ENCODE results near the gene SCUBE1.

SCUBE1 gene

DNA sequence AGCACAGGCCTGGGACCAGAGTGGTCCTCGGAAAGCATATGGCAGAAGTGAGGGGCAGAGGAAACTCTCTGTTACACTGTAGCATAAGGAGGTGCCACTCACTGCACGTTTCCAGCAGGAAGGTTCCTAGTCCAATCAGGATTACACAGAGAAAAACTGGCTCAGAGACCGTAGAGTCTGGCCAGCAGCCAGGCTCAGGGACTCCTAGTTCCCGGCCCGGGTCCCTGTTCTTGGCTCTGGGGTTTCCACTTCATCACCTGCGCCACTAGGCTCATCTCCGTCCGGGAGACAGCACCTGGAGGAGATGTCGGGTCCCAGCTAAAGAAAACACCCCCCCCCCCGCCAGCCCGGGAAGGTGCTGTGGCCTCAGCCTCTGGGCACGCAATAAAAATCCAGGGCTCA, 157.3 kb downstream of the SCUBE1 start:
- peak; percentile 14 for FAIRE-seq
- DNase-seq (ENCODE audit: insufficient read length, low spot score) = no peak

DNA sequence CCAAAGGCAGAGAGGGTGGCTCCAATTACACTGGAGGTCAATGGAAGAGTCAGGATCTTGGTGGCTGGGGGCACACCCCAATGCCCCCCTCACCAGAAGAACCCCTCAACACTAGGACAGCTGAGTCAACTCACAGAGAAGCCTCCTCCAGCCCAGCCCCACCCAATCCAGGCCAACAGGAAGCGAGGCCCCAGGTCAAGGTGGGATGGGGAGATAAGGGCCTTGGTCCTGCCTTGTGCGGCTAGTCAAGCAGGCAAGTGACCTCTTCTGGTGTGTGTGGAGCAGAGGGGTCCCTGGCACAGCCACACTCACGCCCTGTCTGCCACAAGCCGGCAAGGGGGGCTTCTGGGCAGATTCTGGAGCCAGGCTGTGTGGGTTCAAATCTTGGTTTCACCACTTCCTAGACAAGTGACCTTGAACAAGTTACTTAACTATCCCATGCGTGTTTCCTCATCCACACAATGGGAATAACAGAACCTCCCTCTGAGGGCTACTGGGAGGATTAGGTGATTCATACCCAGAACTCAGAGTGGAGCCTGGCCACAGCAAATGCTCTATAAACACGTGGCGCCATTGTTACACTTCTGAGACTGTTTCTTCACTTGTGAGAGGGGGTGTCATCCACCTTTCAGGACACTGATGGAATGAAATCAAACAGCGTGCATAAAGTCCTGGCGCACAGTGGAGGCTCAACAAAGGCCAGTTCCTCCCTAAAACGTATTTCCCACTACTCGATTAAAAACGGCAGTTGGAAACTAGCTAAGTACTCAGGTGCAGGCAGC, 159.5 kb downstream of the SCUBE1 start:
- FAIRE-seq = no peak
- no peak for DNase-seq (ENCODE audit: insufficient read length, low spot score)

- DNase-seq (ENCODE audit: insufficient read length, low spot score) (no peak), FAIRE-seq (no peak)
Observed at GRCh38 chr22:43182726-43183125, 160.4 kb downstream of the SCUBE1 start.

- no peak for FAIRE-seq
Observed at GRCh38 chr22:43182118-43182517, 161.1 kb downstream of the SCUBE1 start.

DNA sequence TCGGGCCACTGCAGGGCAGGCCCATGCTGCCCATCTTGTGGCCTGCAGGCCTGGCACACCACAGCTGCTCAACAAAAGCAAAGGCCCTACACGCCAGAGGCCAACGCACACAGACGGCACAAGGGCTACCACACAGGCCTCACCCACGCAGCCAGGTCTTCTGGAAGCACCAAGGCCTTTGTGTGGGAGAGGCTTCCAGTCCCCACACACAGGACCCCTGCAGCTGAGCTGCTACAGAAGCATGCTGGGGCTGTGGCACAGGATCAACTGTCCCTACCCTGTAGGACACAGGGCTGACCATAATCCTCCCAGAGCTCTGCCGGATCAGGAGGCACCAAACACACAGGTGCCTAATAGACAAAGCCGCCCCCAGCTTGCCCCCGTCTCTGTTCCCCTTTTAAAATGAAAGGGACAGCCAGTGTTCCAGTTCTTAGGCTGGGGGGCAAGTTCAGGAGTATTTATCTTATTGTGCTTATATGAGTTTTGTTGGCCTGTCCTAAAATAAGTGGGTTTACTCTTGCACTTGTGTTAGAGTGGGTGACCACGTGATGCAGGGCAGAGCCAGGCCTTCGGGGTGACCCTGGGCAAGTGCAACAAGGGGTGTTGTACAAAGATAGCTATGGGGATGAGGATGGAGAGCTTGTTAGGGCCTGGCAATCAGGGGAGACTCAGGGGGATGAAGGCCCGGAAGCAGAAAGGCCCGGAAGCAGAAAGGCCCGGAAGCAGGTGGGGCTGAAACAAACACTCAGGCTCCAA, 161.7 kb downstream of the SCUBE1 start:
- no peak for DNase-seq (ENCODE audit: insufficient read length, low spot score)
- no peak for FAIRE-seq

More at GRCh38 chr22:43182118-43182517, 161.1 kb downstream of the SCUBE1 start:
- no peak for DNase-seq (ENCODE audit: insufficient read length, low spot score)

- DNase-seq (ENCODE audit: insufficient read length, low spot score) = no peak
- FAIRE-seq = no peak
Observed at GRCh38 chr22:43180670-43181069, 162.5 kb downstream of the SCUBE1 start.

- no peak for FAIRE-seq
- DNase-seq (ENCODE audit: insufficient read length, low spot score) = no peak
Observed at GRCh38 chr22:43179911-43180195, 163.3 kb downstream of the SCUBE1 start.

DNA sequence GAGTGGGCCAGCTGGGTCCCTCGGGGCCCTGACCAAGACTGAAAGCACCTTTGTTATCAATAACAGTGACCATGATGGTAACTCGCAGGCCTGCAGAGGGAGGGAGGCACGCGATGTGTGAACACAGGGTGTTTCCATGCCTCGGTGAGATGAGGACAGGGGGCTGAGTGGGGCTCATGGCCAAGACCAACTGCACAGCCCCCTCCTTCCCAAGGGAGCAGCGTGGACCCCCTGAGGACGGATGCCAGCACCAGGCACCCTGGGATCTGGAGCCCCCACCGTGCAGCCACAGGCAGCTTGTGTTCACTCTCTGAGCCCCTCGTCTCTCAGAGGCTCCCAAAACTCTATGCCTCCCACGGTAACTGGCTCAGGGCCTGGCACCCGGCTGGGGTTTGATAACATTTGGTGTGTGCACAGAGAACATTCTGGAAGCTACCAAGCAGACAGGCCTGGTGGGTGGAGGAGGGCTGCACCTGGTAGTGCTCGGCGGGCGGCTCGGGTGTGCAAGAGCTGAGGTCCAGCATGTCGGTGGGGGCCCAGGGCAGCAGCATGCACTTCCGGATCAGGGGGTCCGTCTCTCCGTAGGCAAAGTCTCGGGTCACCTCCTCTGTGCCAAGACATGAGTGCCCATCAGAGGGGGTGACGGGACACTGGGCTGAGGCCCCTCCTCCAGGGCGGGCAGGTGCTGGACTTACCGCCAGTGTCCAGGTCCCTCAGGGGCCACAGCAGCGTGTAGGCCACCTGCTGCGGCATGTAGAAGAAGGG, 163.8 kb downstream of the SCUBE1 start:
- FAIRE-seq (no peak), DNase-seq (ENCODE audit: insufficient read length, low spot score) (no peak)

- no peak for DNase-seq (ENCODE audit: insufficient read length, low spot score)
- FAIRE-seq = no peak
Observed at GRCh38 chr22:43177479-43177878, 165.7 kb downstream of the SCUBE1 start.

- FAIRE-seq = no peak
- DNase-seq (ENCODE audit: insufficient read length, low spot score) = no peak
Observed at GRCh38 chr22:43176090-43176489, 167.1 kb downstream of the SCUBE1 start.

DNA sequence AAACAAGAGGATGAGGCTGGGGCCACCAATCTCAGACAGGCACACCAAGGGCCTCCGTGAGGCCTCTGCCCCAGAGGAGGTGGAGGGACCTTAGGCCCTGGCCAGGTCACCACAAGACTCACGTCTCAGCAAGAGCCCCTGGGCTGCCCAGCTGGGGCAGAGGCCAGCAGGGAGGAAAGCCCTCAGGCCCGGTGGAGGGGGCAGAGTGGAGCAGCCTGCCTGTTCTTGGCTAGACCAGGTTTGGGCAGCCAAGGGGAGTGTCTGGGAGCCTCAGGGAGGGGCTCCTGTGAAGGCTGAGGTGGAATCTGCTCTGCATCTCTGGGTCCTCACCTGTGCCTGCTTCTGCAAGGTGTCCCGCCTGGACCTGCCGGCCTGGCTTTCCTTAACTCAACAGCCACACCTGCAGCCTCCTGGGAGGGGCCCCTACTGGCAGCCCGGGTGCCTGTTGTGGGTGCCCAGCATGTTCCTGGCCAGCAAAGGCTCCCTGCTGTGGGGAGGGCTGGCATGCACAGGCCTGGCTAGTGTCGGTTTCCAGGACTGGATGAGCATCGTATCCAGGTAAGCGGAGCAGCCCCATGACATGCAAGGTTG, 168.1 kb downstream of the SCUBE1 start:
- DNase-seq (ENCODE audit: insufficient read length, low spot score) (no peak), FAIRE-seq (no peak)

GRCh38 chr22:43173976-43174720, 169.0 kb downstream of the SCUBE1 start:
- FAIRE-seq = no peak
- DNase-seq (ENCODE audit: insufficient read length, low spot score) = no peak

- DNase-seq (ENCODE audit: insufficient read length, low spot score) = no peak
- FAIRE-seq = no peak
Observed at GRCh38 chr22:43173566-43173965, 169.6 kb downstream of the SCUBE1 start.

DNA sequence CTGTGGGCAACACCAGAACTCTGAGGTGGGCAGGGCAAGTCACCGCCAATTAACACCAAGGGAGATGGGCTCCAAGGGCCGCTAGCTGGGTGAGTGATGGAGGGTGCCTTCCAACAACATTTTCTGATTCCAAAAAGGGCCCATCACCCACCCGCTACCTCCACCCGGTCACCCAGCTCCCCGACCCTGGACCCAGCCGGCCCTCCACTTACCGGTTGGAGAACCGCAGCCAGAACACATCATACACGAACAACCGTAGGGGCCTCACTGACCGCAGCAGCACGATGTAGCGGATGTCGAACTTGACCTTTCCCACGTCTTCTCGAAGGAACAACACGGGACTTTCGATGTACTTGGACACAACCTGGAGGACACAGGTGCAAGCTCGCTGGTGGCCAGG, 171.0 kb downstream of the SCUBE1 start:
- FAIRE-seq = no peak
- no peak for DNase-seq (ENCODE audit: insufficient read length, low spot score)

- no peak for FAIRE-seq
- DNase-seq (ENCODE audit: insufficient read length, low spot score) = no peak
Observed at GRCh38 chr22:43171607-43172006, 171.6 kb downstream of the SCUBE1 start.

- FAIRE-seq (no peak), DNase-seq (ENCODE audit: insufficient read length, low spot score) (no peak)
Observed at GRCh38 chr22:43171019-43171491, 172.1 kb downstream of the SCUBE1 start.

DNA sequence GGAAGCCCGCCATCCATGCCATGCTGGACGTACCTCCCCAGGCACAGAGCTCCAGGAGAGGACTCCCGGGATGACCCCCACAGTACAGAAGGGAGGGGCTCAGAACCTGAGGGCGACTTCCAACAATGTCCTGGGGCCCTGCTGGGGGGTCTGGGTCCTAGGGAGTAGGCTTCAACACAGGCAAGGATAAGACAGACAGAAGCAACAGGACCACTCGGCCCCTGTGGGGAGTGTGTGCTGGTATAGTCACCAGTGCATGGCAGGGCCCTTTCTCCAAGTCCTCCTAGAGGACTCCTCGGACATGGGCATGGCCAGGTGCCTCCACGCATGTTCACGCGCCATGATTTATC, 173.1 kb downstream of the SCUBE1 start:
- no peak for FAIRE-seq
- no peak for DNase-seq (ENCODE audit: insufficient read length, low spot score)

DNA sequence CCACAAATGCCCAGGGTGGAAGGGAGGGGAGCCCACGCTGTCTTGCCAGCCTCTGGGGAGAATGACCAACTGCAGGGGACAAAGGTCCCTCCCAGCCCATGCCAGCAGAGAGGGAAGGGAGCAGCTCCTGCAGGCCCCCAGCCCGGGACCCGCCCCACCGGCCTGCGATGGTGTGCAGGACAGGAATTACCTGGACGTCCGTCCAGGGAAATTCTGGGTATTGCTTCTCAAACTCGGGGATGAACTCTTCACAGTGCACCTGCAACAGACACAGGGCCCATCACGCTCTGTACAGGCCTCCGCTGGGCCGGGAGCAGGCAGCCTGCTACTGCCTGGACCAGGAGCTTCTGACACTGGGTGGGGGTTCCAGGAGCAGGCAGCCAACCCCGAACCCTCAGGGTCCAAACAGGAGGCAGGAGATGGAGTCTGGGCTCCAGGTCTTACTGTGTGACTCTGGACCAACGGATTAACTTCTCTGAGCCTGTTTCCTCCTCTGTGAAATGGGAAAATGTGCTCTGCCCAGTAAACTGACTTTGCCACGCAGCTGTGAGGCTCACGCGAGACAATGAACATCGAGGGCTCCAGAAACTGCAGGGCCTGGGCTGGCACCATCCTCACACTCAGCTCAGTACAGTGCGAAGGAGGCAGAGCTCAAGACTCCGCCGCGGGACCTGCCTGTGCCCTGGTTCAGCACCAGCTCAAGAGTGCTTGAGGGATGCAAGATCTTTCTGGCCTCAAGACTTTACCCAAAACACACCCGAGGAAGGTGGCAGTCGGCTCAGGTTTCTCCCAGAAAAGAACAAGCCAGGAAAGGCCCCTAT, 173.7 kb downstream of the SCUBE1 start:
- DNase-seq (ENCODE audit: insufficient read length, low spot score) (no peak), FAIRE-seq (no peak)

DNA sequence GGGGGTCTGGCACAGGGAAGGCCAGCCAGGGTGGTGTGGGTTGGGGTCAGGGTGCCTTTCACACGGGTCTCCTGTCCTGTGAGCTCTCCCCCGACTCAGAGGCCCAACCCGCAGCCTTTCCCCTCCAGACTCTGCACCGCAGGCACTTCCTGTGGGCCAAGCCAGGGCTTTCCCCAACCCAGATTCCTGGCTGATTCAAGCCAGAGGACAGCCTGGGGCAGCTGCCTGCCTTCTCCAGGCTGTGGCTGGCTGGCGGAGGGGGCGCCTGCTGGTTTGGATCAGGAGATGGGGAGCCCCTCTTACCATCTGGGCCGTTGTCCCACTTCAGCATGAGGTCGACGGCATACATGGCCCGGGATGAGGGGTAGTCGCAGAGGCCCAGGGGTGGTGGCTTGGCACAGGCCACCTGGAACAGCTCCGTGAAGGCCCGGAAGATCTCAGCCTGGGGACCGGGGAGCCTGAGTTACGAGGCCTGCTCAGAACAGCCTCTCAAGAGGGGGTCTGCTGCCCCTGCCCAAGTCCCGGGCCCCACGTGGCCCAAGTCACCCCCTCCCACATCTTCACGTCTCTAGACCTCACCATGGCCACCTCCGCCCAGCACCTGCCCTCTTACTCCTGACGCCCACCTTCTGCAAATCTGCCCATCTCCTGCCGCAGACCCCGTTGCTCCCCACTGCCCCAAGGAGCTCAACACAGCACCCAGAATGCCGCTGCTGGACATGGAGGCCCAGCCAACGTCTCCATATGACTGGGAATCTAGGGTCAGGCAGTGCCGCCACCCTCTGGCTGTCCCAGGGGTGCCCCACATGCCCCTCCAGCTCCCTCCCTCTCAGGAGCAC, 174.5 kb downstream of the SCUBE1 start:
- FAIRE-seq = no peak
- DNase-seq (ENCODE audit: insufficient read length, low spot score) = no peak

Data from GM19239 (cell line).